Ectodermal cell (in vitro differentiated cells): Measurements from ENCODE around the gene KRT6A.

ENCODE experiments used
- H3K27ac ChIP-seq: 2 replicates; pipeline ENCODE4 v1.7.0; 2013; ENCODE audit warnings: mild to moderate bottlenecking, low read depth, low read length; ENCODE audit not compliant: insufficient read depth, poor library complexity, severe bottlenecking
- H3K27me3 ChIP-seq: 2 replicates; pipeline ENCODE4 v1.7.0; 2013; ENCODE audit warnings: mild to moderate bottlenecking, low read length; ENCODE audit not compliant: insufficient read depth, control insufficient read depth, poor library complexity, severe bottlenecking
- H3K36me3 ChIP-seq: one replicate; pipeline ENCODE4 v1.7.0; 2013; ENCODE audit warnings: low read length; ENCODE audit not compliant: control insufficient read depth, insufficient read depth
- H3K4me1 ChIP-seq: one replicate; pipeline ENCODE4 v1.7.0; 2013; ENCODE audit warnings: low read length; ENCODE audit not compliant: control insufficient read depth, insufficient read depth
- H3K4me3 ChIP-seq: 2 replicates; pipeline ENCODE4 v1.7.0; 2013; ENCODE audit warnings: low read depth, low read length, control low read depth; ENCODE audit not compliant: insufficient read depth
- H3K9me3 ChIP-seq: 2 replicates; pipeline ENCODE4 v1.7.0; 2013; ENCODE audit warnings: mild to moderate bottlenecking, low read length, moderate library complexity; ENCODE audit not compliant: control insufficient read depth
- whole genome bisulfite sequencing, 2 experiments: methylation state at CpG; one replicate each; pipeline ENCODE4 v1.1.7; 2013; ENCODE audit warnings: missing lambda C conversion rate in 2 of 2; 5-methylcytosine and 5-hydroxymethylcytosine counted together

The KRT6A gene

GRCh38 chr12:52524898-52525591 lies 32.0 kb upstream of the KRT6A start:
- H3K36me3 ChIP-seq: no peaks in the 10 kb centered on the region
- H3K4me1 ChIP-seq: no peaks in the 10 kb centered on the region
- H3K4me3 ChIP-seq: no peak overlapping the region
- WGBS, 2 experiments: 94 to 98% methylated on average over 5 of the region's 5 CpGs
- no peak overlapping the region for H3K27ac ChIP-seq
- no peaks in the 10 kb centered on the region for H3K27me3 ChIP-seq
- no peaks in the 10 kb centered on the region for H3K9me3 ChIP-seq

GRCh38 chr12:52524241-52524897 lies 31.3 kb upstream of the KRT6A start:
- Histone ChIP-seq H3K4me3 (no peak overlapping the region), H3K27ac (no peak overlapping the region), H3K36me3 (no peaks in the 10 kb centered on the region), H3K4me1 (no peaks in the 10 kb centered on the region), H3K9me3 (no peaks in the 10 kb centered on the region), H3K27me3 (no peaks in the 10 kb centered on the region)
- WGBS, 2 experiments: 81 to 86% methylated on average over 6 of the region's 6 CpGs

- 84 to 89% methylated on average over 4 of the region's 4 CpGs for WGBS, 2 experiments
- H3K9me3 ChIP-seq: no peaks in the 10 kb centered on the region
- H3K4me1 ChIP-seq: no peaks in the 10 kb centered on the region
- no peak overlapping the region for H3K4me3 ChIP-seq
- no peaks in the 10 kb centered on the region for H3K27me3 ChIP-seq
- H3K36me3 ChIP-seq: no peaks in the 10 kb centered on the region
- no peak overlapping the region for H3K27ac ChIP-seq
These were observed 30.8 kb upstream of the KRT6A start for GRCh38 chr12:52523824-52524223.

GRCh38 chr12:52522346-52523011 lies 29.4 kb upstream of the KRT6A start:
- 89 to 92% methylated on average over 10 of the region's 10 CpGs for WGBS, 2 experiments
- Histone ChIP-seq H3K4me3 (no peak overlapping the region), H3K27ac (no peak overlapping the region), H3K9me3 (no peaks in the 10 kb centered on the region), H3K27me3 (no peaks in the 10 kb centered on the region), H3K36me3 (no peaks in the 10 kb centered on the region), H3K4me1 (no peaks in the 10 kb centered on the region)

- Histone ChIP-seq H3K36me3 (no peaks in the 10 kb centered on the region), H3K27me3 (no peaks in the 10 kb centered on the region), H3K9me3 (no peaks in the 10 kb centered on the region), H3K4me3 (no peak overlapping the region), H3K27ac (no peak overlapping the region), H3K4me1 (no peaks in the 10 kb centered on the region)
- WGBS, 2 experiments: 88 to 89% methylated on average over 10 of the region's 10 CpGs
These were observed 28.7 kb upstream of the KRT6A start for GRCh38 chr12:52521568-52522266.

- WGBS, 2 experiments: 84 to 86% methylated on average over 10 of the region's 10 CpGs
- H3K27ac ChIP-seq: no peak overlapping the region
- H3K36me3 ChIP-seq: no peaks in the 10 kb centered on the region
- H3K9me3 ChIP-seq: no peaks in the 10 kb centered on the region
- no peaks in the 10 kb centered on the region for H3K27me3 ChIP-seq
- H3K4me1 ChIP-seq: no peaks in the 10 kb centered on the region
- H3K4me3 ChIP-seq: no peak overlapping the region
These were observed 28.1 kb upstream of the KRT6A start for GRCh38 chr12:52521175-52521567.

GRCh38 chr12:52519826-52520662 lies 27.0 kb upstream of the KRT6A start, which contains the start of gene KRT5:
TSS of gene KRT5 (minus strand) at chr12:52520394. CDS start at chr12:52520296, 98 bp downstream.
- no peaks in the 10 kb centered on the region for H3K36me3 ChIP-seq
- WGBS, 2 experiments: 95% methylated on average over 29 of the region's 29 CpGs

GRCh38 chr12:52519387-52519703 lies 26.3 kb upstream of the KRT6A start:
- H3K4me3 ChIP-seq: no peak overlapping the region
- no peaks in the 10 kb centered on the region for H3K4me1 ChIP-seq
- no peak overlapping the region for H3K27ac ChIP-seq
- H3K9me3 ChIP-seq: no peaks in the 10 kb centered on the region
- no peaks in the 10 kb centered on the region for H3K36me3 ChIP-seq
- no peaks in the 10 kb centered on the region for H3K27me3 ChIP-seq
- WGBS, 2 experiments: 95% methylated on average over 3 of the region's 3 CpGs

More at GRCh38 chr12:52519826-52520662, 27.0 kb upstream of the KRT6A start, which contains the start of gene KRT5:
- H3K4me1 ChIP-seq: no peaks in the 10 kb centered on the region
- H3K4me3 ChIP-seq: no peak within 1 kb of the TSS
- H3K27me3 ChIP-seq: no peaks in the 10 kb centered on the region
- no peaks in the 10 kb centered on the region for H3K9me3 ChIP-seq
- no peak within 1 kb of the TSS for H3K27ac ChIP-seq

GRCh38 chr12:52518574-52519386 lies 25.7 kb upstream of the KRT6A start:
- Histone ChIP-seq H3K36me3 (no peaks in the 10 kb centered on the region), H3K9me3 (no peaks in the 10 kb centered on the region), H3K27ac (no peak overlapping the region), H3K27me3 (no peaks in the 10 kb centered on the region), H3K4me1 (no peaks in the 10 kb centered on the region), H3K4me3 (no peak overlapping the region)
- 89 to 90% methylated on average over 8 of the region's 8 CpGs for WGBS, 2 experiments
